ENCODE measurements around the gene CCDC6.

DNA sequence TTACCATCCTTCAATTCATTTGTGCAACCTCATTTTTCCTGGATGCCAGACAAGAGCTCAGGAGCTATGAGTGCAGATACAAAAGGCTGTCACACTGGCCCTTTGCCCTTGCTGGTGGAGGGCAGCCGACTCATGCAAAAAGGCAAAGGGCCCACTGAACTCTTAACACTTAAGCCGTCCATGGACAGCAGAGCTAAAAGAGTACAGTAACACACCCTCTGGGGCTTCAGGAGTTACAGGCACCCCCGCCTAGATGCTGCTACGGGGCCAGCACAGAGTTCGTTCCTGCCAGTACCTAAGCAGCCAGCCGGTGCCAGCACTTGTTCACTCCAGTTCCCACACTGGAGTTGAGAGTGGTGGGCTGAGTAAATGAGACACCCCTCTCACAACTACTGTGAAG lies 83.2 kb downstream of the CCDC6 start:
- no peak for TF ChIP-seq POLR2A (IDR thresholded peaks at IDR 0.05)
- TF ChIP-seq, protein P1, sequence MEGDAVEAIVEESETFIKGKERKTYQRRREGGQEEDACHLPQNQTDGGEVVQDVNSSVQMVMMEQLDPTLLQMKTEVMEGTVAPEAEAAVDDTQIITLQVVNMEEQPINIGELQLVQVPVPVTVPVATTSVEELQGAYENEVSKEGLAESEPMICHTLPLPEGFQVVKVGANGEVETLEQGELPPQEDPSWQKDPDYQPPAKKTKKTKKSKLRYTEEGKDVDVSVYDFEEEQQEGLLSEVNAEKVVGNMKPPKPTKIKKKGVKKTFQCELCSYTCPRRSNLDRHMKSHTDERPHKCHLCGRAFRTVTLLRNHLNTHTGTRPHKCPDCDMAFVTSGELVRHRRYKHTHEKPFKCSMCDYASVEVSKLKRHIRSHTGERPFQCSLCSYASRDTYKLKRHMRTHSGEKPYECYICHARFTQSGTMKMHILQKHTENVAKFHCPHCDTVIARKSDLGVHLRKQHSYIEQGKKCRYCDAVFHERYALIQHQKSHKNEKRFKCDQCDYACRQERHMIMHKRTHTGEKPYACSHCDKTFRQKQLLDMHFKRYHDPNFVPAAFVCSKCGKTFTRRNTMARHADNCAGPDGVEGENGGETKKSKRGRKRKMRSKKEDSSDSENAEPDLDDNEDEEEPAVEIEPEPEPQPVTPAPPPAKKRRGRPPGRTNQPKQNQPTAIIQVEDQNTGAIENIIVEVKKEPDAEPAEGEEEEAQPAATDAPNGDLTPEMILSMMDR (IDR thresholded peaks at IDR 0.05): no peak
